HepG2 (cell line): ENCODE results near the gene FNIP2. TPM values are rescaled to one million over a fixed set of nuclear protein-coding genes. Genes with fewer than 3 reads are reported as not detected.

Source experiments
- ATAC-seq: fragments of 200-7000 bp; cut with Tn5 transposase; 3 replicates; pipeline ENCODE4 v1.9.1; 2020; ENCODE audit warnings: mild to moderate bottlenecking, moderate library complexity
- BruUV-seq: library from RNA; stranded (reverse); fragments of 400-500 nt; replicated peaks from 2 replicates; lab custom pipeline; 2021; lab: Mats Ljungman, UMichigan
- CTCF ChIA-PET: fragments of 300-600 bp; formaldehyde crosslinking; extraction: SDS; loops from one replicate; lab custom pipeline; 2021; ENCODE audit warnings: low total read pairs, inconsistent platforms, low intra/inter-chr PET ratio; lab: Yijun Ruan, JAX
- POLR2A ChIA-PET: fragments of 350-600 bp; sonication (Branson Sonifier 250); formaldehyde crosslinking; loops from one replicate; lab custom pipeline; 2020; ENCODE audit warnings: antibody characterized with exemption, inconsistent platforms; lab: Yijun Ruan, JAX
- DNase-seq: peaks from one replicate; pipeline ENCODE4 v3.0.0-alpha.2; 2015; ENCODE audit warnings: low spot score
- FAIRE-seq: peaks from 3 replicates; lab custom pipeline; 2011; peaks lifted over from hg19 to GRCh38; lab: Jason Lieb, UNC
- H2AFZ ChIP-seq: one replicate; pipeline ENCODE4 v1.6.1; 2011; ENCODE audit warnings: low read length, inconsistent platforms
- H3K27ac ChIP-seq: fragments of 300-600 bp; 3 replicates; pipeline ENCODE4 v1.8.0; 2011; ENCODE audit warnings: mixed run types, mild to moderate bottlenecking, mixed read lengths, low read length, inconsistent platforms; ENCODE audit not compliant: insufficient read depth; ENCODE audit errors: extremely low read length
- H3K27me3 ChIP-seq, 2 experiments: fragments of 200-600 bp in 1 of 2; 2 replicates in 1 of 2; 3 replicates in 1 of 2; pipeline versions ENCODE4 v1.6.0 to v1.8.0; 2011; ENCODE audit warnings: low read length in 2 of 2, mild to moderate bottlenecking in 2 of 2, moderate library complexity in 2 of 2, inconsistent platforms in 1 of 2; ENCODE audit not compliant: insufficient read depth in 2 of 2, control insufficient read depth in 1 of 2
- H3K36me3 ChIP-seq, 2 experiments: fragments of 200-600 bp in 1 of 2; replicated peaks in 1 of 2; 2 replicates in 1 of 2; 3 replicates in 1 of 2; pipeline versions ENCODE4 v1.5.1 to v1.8.0; 2011; ENCODE audit warnings: low read length in 2 of 2, inconsistent platforms in 1 of 2; ENCODE audit not compliant: insufficient read depth in 2 of 2, control insufficient read depth in 1 of 2
- H3K4me1 ChIP-seq: 2 replicates; pipeline ENCODE4 v1.5.1; 2012; ENCODE audit warnings: low read length, inconsistent platforms; ENCODE audit not compliant: insufficient read depth
- H3K4me2 ChIP-seq: 2 replicates; pipeline ENCODE4 v1.6.0; 2011; ENCODE audit warnings: low read depth, low read length, inconsistent platforms
- H3K4me3 ChIP-seq, 3 experiments: fragments of 200-600 bp in 1 of 3; sonication (generic), shearing (Covaris generic) in 1 of 3; replicated peaks in 1 of 3; 2 replicates each; pipeline ENCODE4 v1.5.1; 2011 to 2016; ENCODE audit warnings: low read length in 3 of 3, inconsistent platforms in 2 of 3, low read depth in 2 of 3, mild to moderate bottlenecking in 2 of 3, control low read depth in 1 of 3, mixed read lengths in 1 of 3; ENCODE audit not compliant: insufficient read depth in 1 of 3
- H3K79me2 ChIP-seq: one replicate; pipeline ENCODE4 v1.6.1; 2011; ENCODE audit warnings: low read length, inconsistent platforms; ENCODE audit not compliant: insufficient read depth
- H3K9ac ChIP-seq: 2 replicates; pipeline ENCODE4 v1.6.0; 2011; ENCODE audit warnings: mild to moderate bottlenecking, low read depth, low read length, inconsistent platforms; ENCODE audit not compliant: insufficient read depth
- H3K9me3 ChIP-seq: 2 replicates; pipeline ENCODE4 v1.5.1; 2012; ENCODE audit warnings: mild to moderate bottlenecking, low read length
- H4K20me1 ChIP-seq: 2 replicates; pipeline ENCODE4 v1.6.0; 2011; ENCODE audit warnings: inconsistent platforms, mild to moderate bottlenecking, low read length, moderate library complexity; ENCODE audit not compliant: insufficient read depth
- FLYWCH1 ChIP-seq: sonication (generic); formaldehyde crosslinking; IDR thresholded peaks from 2 replicates; pipeline ENCODE4 v1.8.1; 2023; ENCODE audit warnings: mild to moderate bottlenecking, missing genetic modification reagents
- KAT8 ChIP-seq: IDR thresholded peaks from 2 replicates; pipeline ENCODE4 v1.6.1; 2016; ENCODE audit warnings: missing genetic modification reagents, missing compliant biosample characterization
- NCOA1 ChIP-seq: sonication (generic); formaldehyde crosslinking; IDR thresholded peaks from 2 replicates; pipeline ENCODE4 v1.9.0; 2021; ENCODE audit warnings: missing genetic modification reagents
- THAP11 ChIP-seq: IDR thresholded peaks from 2 replicates; pipeline ENCODE4 v1.6.1; 2016; ENCODE audit warnings: missing biosample characterization, missing genetic modification reagents
- ZBTB38 ChIP-seq: sonication (generic); formaldehyde crosslinking; IDR thresholded peaks from 2 replicates; pipeline ENCODE4 v1.5.1; 2020; ENCODE audit warnings: mild to moderate bottlenecking, missing genetic modification reagents
- ZFX ChIP-seq: sonication (generic); formaldehyde crosslinking; IDR thresholded peaks from 2 replicates; pipeline ENCODE4 v1.4.0; 2020; ENCODE audit warnings: mild to moderate bottlenecking, low read depth, missing genetic modification reagents, moderate library complexity
- ZNF232 ChIP-seq: sonication (generic); formaldehyde crosslinking; IDR thresholded peaks from 2 replicates; pipeline ENCODE4 v1.4.0; 2020; ENCODE audit warnings: missing genetic modification reagents, borderline replicate concordance
- ZNF33A ChIP-seq: sonication (generic); formaldehyde crosslinking; IDR thresholded peaks from 2 replicates; pipeline ENCODE4 v1.5.1; 2020; ENCODE audit warnings: missing genetic modification reagents, mild to moderate bottlenecking, moderate library complexity, borderline replicate concordance
- ZNF33B ChIP-seq: sonication (generic); formaldehyde crosslinking; IDR thresholded peaks from 2 replicates; pipeline ENCODE4 v1.5.1; 2020; ENCODE audit warnings: mild to moderate bottlenecking, missing genetic modification reagents
- ZNF383 ChIP-seq: sonication (generic); formaldehyde crosslinking; IDR thresholded peaks from 2 replicates; pipeline ENCODE4 v1.4.0; 2020; ENCODE audit warnings: missing genetic modification reagents, mild to moderate bottlenecking, borderline replicate concordance
- ZNF720 ChIP-seq: sonication (generic); formaldehyde crosslinking; IDR thresholded peaks from 2 replicates; pipeline ENCODE4 v1.4.0; 2020; ENCODE audit warnings: missing genetic modification reagents
- WGBS: methylation state at CpG from one replicate; pipeline ENCODE4 v1.1.6; 2017; ENCODE audit warnings: low lambda C conversion rate; 5-methylcytosine and 5-hydroxymethylcytosine counted together
- in situ Hi-C: cut with HindIII; loops from 2 replicates; pipeline ENCODE4 v1.10.0; 2017; ENCODE audit warnings: low pct_unique_long_range_greater_than_20kb; ENCODE audit not compliant: extremely low pct_ligation_motif_present
- intact Hi-C: fragments of 100-400 bp; cut with micrococcal nuclease; formaldehyde crosslinking; loops from one replicate; pipeline ENCODE4 v1.10.0; 2022; ENCODE audit not compliant: unreplicated experiment
- polyA plus RNA-seq, 8 experiments: library from polyadenylated mRNA; depleted of rRNA in 3 of 8; stranded (reverse) in 7 of 8; unstranded in 1 of 8; fragments of >200 nt; fragmentation: Illumina TruSeq in 4 of 8; extraction: Trizol in 4 of 8; gene quantifications; 2 replicates each; pipeline versions ENCODE4 v1.2.1 to v1.2.3, GENCODE V29; 2011 to 2016; ENCODE audit warnings: low read depth in 4 of 8, missing spikeins in 1 of 8, mixed read lengths in 1 of 8; ENCODE audit not compliant: insufficient read depth in 1 of 8
- total RNA-seq, 5 experiments: library from RNA; depleted of rRNA; stranded (reverse); fragments of >200 nt; fragmentation: Illumina TruSeq; extraction: Trizol; gene quantifications; 2 replicates each; pipeline ENCODE4 v1.2.3, GENCODE V29; 2016; ENCODE audit warnings: low read depth in 1 of 5
- TF ChIP-seq, protein P1 (sequence below): sonication (generic); formaldehyde crosslinking; IDR thresholded peaks from 2 replicates; pipeline ENCODE4 v1.5.0; 2020; ENCODE audit warnings: missing genetic modification reagents
- TF ChIP-seq, protein P2 (sequence below): sonication (generic); formaldehyde crosslinking; IDR thresholded peaks from 2 replicates; pipeline ENCODE4 v1.4.0; 2020; ENCODE audit warnings: missing genetic modification reagents
- TF ChIP-seq, protein P3 (sequence below): sonication (generic); formaldehyde crosslinking; IDR thresholded peaks from 2 replicates; pipeline ENCODE4 v1.5.1; 2020; ENCODE audit warnings: mild to moderate bottlenecking, missing genetic modification reagents, moderate library complexity

Gene FNIP2
- total and polyA plus RNA-seq, 2 of the 13 experiments (the other 11 are each of a cell fraction or from before 2014, with no cell fraction given) = 15.5 to 21.0 TPM

DNA sequence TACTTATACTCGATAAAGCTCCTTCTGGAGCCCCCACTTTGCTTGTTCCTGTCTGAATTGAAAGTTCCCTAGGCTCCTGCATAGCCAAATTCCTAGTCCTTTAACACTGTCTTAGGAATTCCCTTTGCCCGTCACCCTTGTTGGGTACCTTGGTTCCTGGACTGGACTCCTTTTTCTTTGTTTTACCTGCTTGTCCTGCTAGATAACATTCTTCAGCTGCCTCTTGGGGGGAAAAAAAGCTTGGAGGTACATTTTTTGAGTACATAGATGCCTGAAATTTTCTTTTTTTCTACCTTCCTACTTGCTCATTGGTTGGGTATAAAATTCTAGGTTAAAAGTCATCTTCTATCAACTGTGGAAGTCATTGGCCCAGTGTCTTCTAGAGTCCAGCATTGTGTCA, 179.2 kb downstream of the FNIP2 start:
- Histone ChIP-seq H2AFZ (no peak overlapping the region), H4K20me1 (no peaks in the 10 kb centered on the region), H3K27ac (no peak overlapping the region), H3K4me2 (no peak overlapping the region), H3K9me3 (peaks cover 12% of the 10 kb centered on the region), H3K36me3 (no peaks in the 10 kb centered on the region), H3K27me3 (no peaks in the 10 kb centered on the region), H3K4me3 (no peak overlapping the region), H3K79me2 (no peaks in the 10 kb centered on the region), H3K4me1 (peaks cover 14% of the 10 kb centered on the region), H3K9ac (no peak overlapping the region)
- in situ Hi-C loops = no loop called here
- WGBS = 33% methylated on average over 2 of the region's 2 CpGs
- intact Hi-C loops = no loop called here
- ChIA-PET POLR2A (no interaction called here), CTCF (no interaction called here)
- DNase-seq (no peak), ATAC-seq (no peak), FAIRE-seq (no peak)
- no TSS peak for BruUV-seq
- TF ChIP-seq, protein P1, sequence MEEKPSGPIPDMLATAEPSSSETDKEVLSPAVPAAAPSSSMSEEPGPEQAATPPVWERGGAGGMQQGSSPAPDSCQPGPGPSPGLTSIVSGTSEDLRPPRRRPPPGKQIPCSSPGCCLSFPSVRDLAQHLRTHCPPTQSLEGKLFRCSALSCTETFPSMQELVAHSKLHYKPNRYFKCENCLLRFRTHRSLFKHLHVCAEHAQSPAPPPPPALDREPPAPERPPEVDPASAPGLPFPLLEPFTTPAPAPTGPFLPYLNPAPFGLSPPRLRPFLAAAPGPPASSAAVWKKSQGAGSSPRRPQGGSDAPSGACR (CRISPR knock-in tag) = no peak
- no peak for TF ChIP-seq ZNF33A (CRISPR knock-in tag)
- TF ChIP-seq, protein P2, sequence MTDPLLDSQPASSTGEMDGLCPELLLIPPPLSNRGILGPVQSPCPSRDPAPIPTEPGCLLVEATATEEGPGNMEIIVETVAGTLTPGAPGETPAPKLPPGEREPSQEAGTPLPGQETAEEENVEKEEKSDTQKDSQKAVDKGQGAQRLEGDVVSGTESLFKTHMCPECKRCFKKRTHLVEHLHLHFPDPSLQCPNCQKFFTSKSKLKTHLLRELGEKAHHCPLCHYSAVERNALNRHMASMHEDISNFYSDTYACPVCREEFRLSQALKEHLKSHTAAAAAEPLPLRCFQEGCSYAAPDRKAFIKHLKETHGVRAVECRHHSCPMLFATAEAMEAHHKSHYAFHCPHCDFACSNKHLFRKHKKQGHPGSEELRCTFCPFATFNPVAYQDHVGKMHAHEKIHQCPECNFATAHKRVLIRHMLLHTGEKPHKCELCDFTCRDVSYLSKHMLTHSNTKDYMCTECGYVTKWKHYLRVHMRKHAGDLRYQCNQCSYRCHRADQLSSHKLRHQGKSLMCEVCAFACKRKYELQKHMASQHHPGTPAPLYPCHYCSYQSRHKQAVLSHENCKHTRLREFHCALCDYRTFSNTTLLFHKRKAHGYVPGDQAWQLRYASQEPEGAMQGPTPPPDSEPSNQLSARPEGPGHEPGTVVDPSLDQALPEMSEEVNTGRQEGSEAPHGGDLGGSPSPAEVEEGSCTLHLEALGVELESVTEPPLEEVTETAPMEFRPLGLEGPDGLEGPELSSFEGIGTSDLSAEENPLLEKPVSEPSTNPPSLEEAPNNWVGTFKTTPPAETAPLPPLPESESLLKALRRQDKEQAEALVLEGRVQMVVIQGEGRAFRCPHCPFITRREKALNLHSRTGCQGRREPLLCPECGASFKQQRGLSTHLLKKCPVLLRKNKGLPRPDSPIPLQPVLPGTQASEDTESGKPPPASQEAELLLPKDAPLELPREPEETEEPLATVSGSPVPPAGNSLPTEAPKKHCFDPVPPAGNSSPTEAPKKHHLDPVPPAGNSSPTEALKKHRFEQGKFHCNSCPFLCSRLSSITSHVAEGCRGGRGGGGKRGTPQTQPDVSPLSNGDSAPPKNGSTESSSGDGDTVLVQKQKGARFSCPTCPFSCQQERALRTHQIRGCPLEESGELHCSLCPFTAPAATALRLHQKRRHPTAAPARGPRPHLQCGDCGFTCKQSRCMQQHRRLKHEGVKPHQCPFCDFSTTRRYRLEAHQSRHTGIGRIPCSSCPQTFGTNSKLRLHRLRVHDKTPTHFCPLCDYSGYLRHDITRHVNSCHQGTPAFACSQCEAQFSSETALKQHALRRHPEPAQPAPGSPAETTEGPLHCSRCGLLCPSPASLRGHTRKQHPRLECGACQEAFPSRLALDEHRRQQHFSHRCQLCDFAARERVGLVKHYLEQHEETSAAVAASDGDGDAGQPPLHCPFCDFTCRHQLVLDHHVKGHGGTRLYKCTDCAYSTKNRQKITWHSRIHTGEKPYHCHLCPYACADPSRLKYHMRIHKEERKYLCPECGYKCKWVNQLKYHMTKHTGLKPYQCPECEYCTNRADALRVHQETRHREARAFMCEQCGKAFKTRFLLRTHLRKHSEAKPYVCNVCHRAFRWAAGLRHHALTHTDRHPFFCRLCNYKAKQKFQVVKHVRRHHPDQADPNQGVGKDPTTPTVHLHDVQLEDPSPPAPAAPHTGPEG (CRISPR knock-in tag) = no peak
- TF ChIP-seq KAT8 (CRISPR knock-in tag) = no peak
- no peak for TF ChIP-seq ZFX (CRISPR knock-in tag)
- TF ChIP-seq ZNF720 (CRISPR knock-in tag) = no peak
- TF ChIP-seq NCOA1 (CRISPR knock-in tag) = no peak
- TF ChIP-seq ZBTB38 (CRISPR knock-in tag) = no peak
- TF ChIP-seq ZNF33B (CRISPR knock-in tag) = no peak
- no peak for TF ChIP-seq THAP11 (CRISPR knock-in tag)
- TF ChIP-seq, protein P3, sequence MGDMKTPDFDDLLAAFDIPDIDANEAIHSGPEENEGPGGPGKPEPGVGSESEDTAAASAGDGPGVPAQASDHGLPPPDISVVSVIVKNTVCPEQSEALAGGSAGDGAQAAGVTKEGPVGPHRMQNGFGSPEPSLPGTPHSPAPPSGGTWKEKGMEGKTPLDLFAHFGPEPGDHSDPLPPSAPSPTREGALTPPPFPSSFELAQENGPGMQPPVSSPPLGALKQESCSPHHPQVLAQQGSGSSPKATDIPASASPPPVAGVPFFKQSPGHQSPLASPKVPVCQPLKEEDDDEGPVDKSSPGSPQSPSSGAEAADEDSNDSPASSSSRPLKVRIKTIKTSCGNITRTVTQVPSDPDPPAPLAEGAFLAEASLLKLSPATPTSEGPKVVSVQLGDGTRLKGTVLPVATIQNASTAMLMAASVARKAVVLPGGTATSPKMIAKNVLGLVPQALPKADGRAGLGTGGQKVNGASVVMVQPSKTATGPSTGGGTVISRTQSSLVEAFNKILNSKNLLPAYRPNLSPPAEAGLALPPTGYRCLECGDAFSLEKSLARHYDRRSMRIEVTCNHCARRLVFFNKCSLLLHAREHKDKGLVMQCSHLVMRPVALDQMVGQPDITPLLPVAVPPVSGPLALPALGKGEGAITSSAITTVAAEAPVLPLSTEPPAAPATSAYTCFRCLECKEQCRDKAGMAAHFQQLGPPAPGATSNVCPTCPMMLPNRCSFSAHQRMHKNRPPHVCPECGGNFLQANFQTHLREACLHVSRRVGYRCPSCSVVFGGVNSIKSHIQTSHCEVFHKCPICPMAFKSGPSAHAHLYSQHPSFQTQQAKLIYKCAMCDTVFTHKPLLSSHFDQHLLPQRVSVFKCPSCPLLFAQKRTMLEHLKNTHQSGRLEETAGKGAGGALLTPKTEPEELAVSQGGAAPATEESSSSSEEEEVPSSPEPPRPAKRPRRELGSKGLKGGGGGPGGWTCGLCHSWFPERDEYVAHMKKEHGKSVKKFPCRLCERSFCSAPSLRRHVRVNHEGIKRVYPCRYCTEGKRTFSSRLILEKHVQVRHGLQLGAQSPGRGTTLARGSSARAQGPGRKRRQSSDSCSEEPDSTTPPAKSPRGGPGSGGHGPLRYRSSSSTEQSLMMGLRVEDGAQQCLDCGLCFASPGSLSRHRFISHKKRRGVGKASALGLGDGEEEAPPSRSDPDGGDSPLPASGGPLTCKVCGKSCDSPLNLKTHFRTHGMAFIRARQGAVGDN (CRISPR knock-in tag) = no peak
- TF ChIP-seq ZNF383 (CRISPR knock-in tag) = no peak
- no peak for TF ChIP-seq ZNF232
- no peak for TF ChIP-seq FLYWCH1 (CRISPR knock-in tag)
